ENCODE measurements around the gene TEX2.
A peak's percentile ranks its signal among the peaks of the same experiment; 100 is the strongest.

Gene TEX2

GRCh38 chr17:64263000-64263766 is at the start of gene TEX2:
Gene TEX2 (minus strand): TSS chr17:64263260. CDS start chr17:64214217, 49,043 bp downstream.
- Histone ChIP-seq H3K27ac (ENCODE audit: low read depth, low read length, poor library complexity, severe bottlenecking) (no peak within 1 kb of the TSS), H3K9me2 (ENCODE audit: low read depth, low read length) (no peaks in the 10 kb centered on the region), H3K4me3 (ENCODE audit: low read depth, low read length, poor library complexity, severe bottlenecking) (peak within 1 kb of the TSS; percentile 93), H3K4me1 (ENCODE audit: insufficient read depth, low read length, severe bottlenecking) (peaks cover 16% of the 10 kb centered on the region), H3F3A (ENCODE audit: insufficient read depth, low read length) (no peaks in the 10 kb centered on the region), H3K4me2 (ENCODE audit: low read length) (peak within 1 kb of the TSS; percentile 85), H4K20me1 (ENCODE audit: insufficient read depth, low read length) (no peaks in the 10 kb centered on the region), H3K27me3 (ENCODE audit: insufficient read depth, low read length) (no peaks in the 10 kb centered on the region), H3K9ac (ENCODE audit: low read length) (peak within 1 kb of the TSS; percentile 75), H2AFZ (ENCODE audit: low read length) (peak within 1 kb of the TSS; percentile 96; the same call in 1 of the 2 replicates), H3K79me2 (ENCODE audit: insufficient read depth, low read length) (no peaks in the 10 kb centered on the region), H3K36me3 (ENCODE audit: insufficient read depth, low read length) (no peaks in the 10 kb centered on the region), H3K9me3 (ENCODE audit: low read length) (no peaks in the 10 kb centered on the region)
- TF ChIP-seq EZH2 (IDR thresholded peaks at IDR 0.05; ENCODE audit: borderline replicate concordance, low read length): no peak
- TF ChIP-seq, protein P1, sequence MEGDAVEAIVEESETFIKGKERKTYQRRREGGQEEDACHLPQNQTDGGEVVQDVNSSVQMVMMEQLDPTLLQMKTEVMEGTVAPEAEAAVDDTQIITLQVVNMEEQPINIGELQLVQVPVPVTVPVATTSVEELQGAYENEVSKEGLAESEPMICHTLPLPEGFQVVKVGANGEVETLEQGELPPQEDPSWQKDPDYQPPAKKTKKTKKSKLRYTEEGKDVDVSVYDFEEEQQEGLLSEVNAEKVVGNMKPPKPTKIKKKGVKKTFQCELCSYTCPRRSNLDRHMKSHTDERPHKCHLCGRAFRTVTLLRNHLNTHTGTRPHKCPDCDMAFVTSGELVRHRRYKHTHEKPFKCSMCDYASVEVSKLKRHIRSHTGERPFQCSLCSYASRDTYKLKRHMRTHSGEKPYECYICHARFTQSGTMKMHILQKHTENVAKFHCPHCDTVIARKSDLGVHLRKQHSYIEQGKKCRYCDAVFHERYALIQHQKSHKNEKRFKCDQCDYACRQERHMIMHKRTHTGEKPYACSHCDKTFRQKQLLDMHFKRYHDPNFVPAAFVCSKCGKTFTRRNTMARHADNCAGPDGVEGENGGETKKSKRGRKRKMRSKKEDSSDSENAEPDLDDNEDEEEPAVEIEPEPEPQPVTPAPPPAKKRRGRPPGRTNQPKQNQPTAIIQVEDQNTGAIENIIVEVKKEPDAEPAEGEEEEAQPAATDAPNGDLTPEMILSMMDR (IDR thresholded peaks at IDR 0.05; ENCODE audit: low read length): no peak

- H3K4me3 ChIP-seq (ENCODE audit: low read depth, low read length, poor library complexity, severe bottlenecking): no peak overlapping the region
Observed at GRCh38 chr17:64309710-64310109, 46.6 kb upstream of the TEX2 start.

GRCh38 chr17:64309021-64309420 is 46.0 kb upstream of the TEX2 start:
- Histone ChIP-seq H4K20me1 (ENCODE audit: insufficient read depth, low read length) (no peaks in the 10 kb centered on the region), H3F3A (ENCODE audit: insufficient read depth, low read length) (no peaks in the 10 kb centered on the region), H2AFZ (ENCODE audit: low read length) (no peak overlapping the region), H3K4me1 (ENCODE audit: insufficient read depth, low read length, severe bottlenecking) (no peaks in the 10 kb centered on the region), H3K27me3 (ENCODE audit: insufficient read depth, low read length) (no peaks in the 10 kb centered on the region), H3K36me3 (ENCODE audit: insufficient read depth, low read length) (no peaks in the 10 kb centered on the region), H3K9me3 (ENCODE audit: low read length) (no peaks in the 10 kb centered on the region), H3K79me2 (ENCODE audit: insufficient read depth, low read length) (no peaks in the 10 kb centered on the region), H3K4me3 (ENCODE audit: low read depth, low read length, poor library complexity, severe bottlenecking) (no peak overlapping the region), H3K4me2 (ENCODE audit: low read length) (no peak overlapping the region), H3K9me2 (ENCODE audit: low read depth, low read length) (no peaks in the 10 kb centered on the region), H3K27ac (ENCODE audit: low read depth, low read length, poor library complexity, severe bottlenecking) (no peak overlapping the region), H3K9ac (ENCODE audit: low read length) (no peak overlapping the region)
- TF ChIP-seq, protein P1 (IDR thresholded peaks at IDR 0.05; ENCODE audit: low read length): no peak
- TF ChIP-seq EZH2 (IDR thresholded peaks at IDR 0.05; ENCODE audit: borderline replicate concordance, low read length): no peak

More at GRCh38 chr17:64309710-64310109, 46.6 kb upstream of the TEX2 start:
- no peaks in the 10 kb centered on the region for H3K9me3 ChIP-seq (ENCODE audit: low read length)
- H3K36me3 ChIP-seq (ENCODE audit: insufficient read depth, low read length): no peaks in the 10 kb centered on the region
- H3K9ac ChIP-seq (ENCODE audit: low read length): no peak overlapping the region
- H3F3A ChIP-seq (ENCODE audit: insufficient read depth, low read length): no peaks in the 10 kb centered on the region
- H3K79me2 ChIP-seq (ENCODE audit: insufficient read depth, low read length): no peaks in the 10 kb centered on the region
- H3K9me2 ChIP-seq (ENCODE audit: low read depth, low read length): no peaks in the 10 kb centered on the region
- H2AFZ ChIP-seq (ENCODE audit: low read length): no peak overlapping the region
- no peaks in the 10 kb centered on the region for H3K4me1 ChIP-seq (ENCODE audit: insufficient read depth, low read length, severe bottlenecking)
- no peak overlapping the region for H3K27ac ChIP-seq (ENCODE audit: low read depth, low read length, poor library complexity, severe bottlenecking)
- no peaks in the 10 kb centered on the region for H3K27me3 ChIP-seq (ENCODE audit: insufficient read depth, low read length)
- H3K4me2 ChIP-seq (ENCODE audit: low read length): no peak overlapping the region
- TF ChIP-seq, protein P1 (IDR thresholded peaks at IDR 0.05; ENCODE audit: low read length): no peak
- no peak for TF ChIP-seq EZH2 (IDR thresholded peaks at IDR 0.05; ENCODE audit: borderline replicate concordance, low read length)
- no peaks in the 10 kb centered on the region for H4K20me1 ChIP-seq (ENCODE audit: insufficient read depth, low read length)

Measured in OCI-LY1 (cell line).